OCI-LY3 (cell line): ENCODE measurements around the gene FANCC.

ENCODE experiments used
- H2AFZ ChIP-seq: fragments of 200-600, 300-600 bp; shearing (Covaris generic); 2 replicates; pipeline ENCODE4 v1.6.0; 2014; ENCODE audit warnings: antibody characterized with exemption, low read depth, low read length
- H3K27ac ChIP-seq: fragments of 200-600, 300-600 bp; sonication (generic); 2 replicates; pipeline ENCODE4 v1.5.1; 2014; ENCODE audit warnings: mild to moderate bottlenecking, low read length, moderate library complexity, mixed read lengths
- H3K27me3 ChIP-seq: fragments of 200-600, 300-600 bp; sonication (generic); 2 replicates; pipeline ENCODE4 v1.6.1; 2014; ENCODE audit warnings: low read depth, low read length, mixed read lengths
- H3K36me3 ChIP-seq: fragments of 200-600, 300-600 bp; sonication (generic); replicated peaks from 2 replicates; pipeline ENCODE3; 2014; ENCODE audit warnings: low read depth, low read length, mixed read lengths
- H3K4me1 ChIP-seq: fragments of 300-600, 200-600 bp; sonication (generic); 2 replicates; pipeline ENCODE4 v1.6.1; 2014; ENCODE audit warnings: low read length, mixed read lengths
- H3K4me2 ChIP-seq: fragments of 200-600, 300-600 bp; sonication (generic); 2 replicates; pipeline ENCODE4 v1.6.1; 2014; ENCODE audit warnings: low read length, mixed read lengths
- H3K4me3 ChIP-seq: fragments of 300-600, 200-600 bp; sonication (generic); 2 replicates; pipeline ENCODE4 v1.5.1; 2014; ENCODE audit warnings: antibody characterized with exemption, mild to moderate bottlenecking, low read length, moderate library complexity
- H3K79me2 ChIP-seq: fragments of 300-600, 200-600 bp; shearing (Covaris generic); 2 replicates; pipeline ENCODE4 v1.6.1; 2014; ENCODE audit warnings: mild to moderate bottlenecking, low read length, mixed read lengths
- H3K9ac ChIP-seq: fragments of 300-600, 200-600 bp; shearing (Covaris generic); 2 replicates; pipeline ENCODE4 v1.6.0; 2014; ENCODE audit warnings: mild to moderate bottlenecking, low read length, moderate library complexity
- H3K9me3 ChIP-seq: fragments of 200-600, 300-600 bp; shearing (Covaris generic); 2 replicates; pipeline ENCODE4 v1.6.1; 2014; ENCODE audit warnings: low read length, mixed read lengths; ENCODE audit not compliant: insufficient read depth
- H4K20me1 ChIP-seq: fragments of 200-600, 300-600 bp; sonication (generic); 2 replicates; pipeline ENCODE4 v1.6.1; 2016; ENCODE audit warnings: low read length, mixed read lengths; ENCODE audit not compliant: insufficient read depth
- CTCF ChIP-seq: fragments of 200-600, 300-600 bp; sonication (generic); IDR thresholded peaks from 2 replicates; pipeline ENCODE4 v1.5.1; 2014; ENCODE audit warnings: antibody characterized with exemption, low read length, low read depth
- EZH2phosphoT487 ChIP-seq: fragments of 200-600 bp; shearing (Covaris generic); IDR thresholded peaks from 2 replicates; pipeline ENCODE4 v1.6.1; 2018; ENCODE audit warnings: antibody characterized with exemption, mixed run types, low read depth

FANCC gene

GRCh38 chr9:95317119-95317892 is at the start of gene FANCC:
FANCC (minus strand) TSS chr9:95317709; CDS start chr9:95249291, 68,418 bp downstream.
- Histone ChIP-seq H3K4me1 (peaks cover 8% of the 10 kb centered on the region; the same call in 1 of the 2 replicates), H3K27ac (peak within 1 kb of the TSS; percentile 80), H3K4me3 (peak within 1 kb of the TSS; percentile 93), H3K79me2 (peaks cover 25% of the 10 kb centered on the region), H3K36me3 (no peaks in the 10 kb centered on the region), H3K9ac (peak within 1 kb of the TSS; percentile 93), H3K4me2 (peak within 1 kb of the TSS; percentile 74), H3K27me3 (no peaks in the 10 kb centered on the region), H3K9me3 (no peaks in the 10 kb centered on the region), H4K20me1 (0 out of 2 replicates have a peak, but pooled peaks cover 3% of the 10 kb centered on the region), H2AFZ (peak within 1 kb of the TSS; percentile 98)
- TF ChIP-seq EZH2phosphoT487 (no peak), CTCF (no peak)

- TF ChIP-seq EZH2phosphoT487 = no peak
- TF ChIP-seq CTCF = no peak
- no peaks in the 10 kb centered on the region for H3K36me3 ChIP-seq
- no peaks in the 10 kb centered on the region for H3K9me3 ChIP-seq
- no peaks in the 10 kb centered on the region for H3K79me2 ChIP-seq
- no peak overlapping the region for H3K9ac ChIP-seq
- H3K27me3 ChIP-seq = peaks cover 16% of the 10 kb centered on the region
- H3K4me2 ChIP-seq = no peak overlapping the region
- H3K4me1 ChIP-seq = no peaks in the 10 kb centered on the region
- H4K20me1 ChIP-seq = no peaks in the 10 kb centered on the region
- no peak overlapping the region for H2AFZ ChIP-seq
- no peak overlapping the region for H3K4me3 ChIP-seq
- no peak overlapping the region for H3K27ac ChIP-seq
Observed at GRCh38 chr9:95366731-95367325, 49.3 kb upstream of the FANCC start.

- Histone ChIP-seq H3K27ac (no peak overlapping the region), H3K4me3 (no peak overlapping the region), H3K27me3 (peaks cover 16% of the 10 kb centered on the region), H3K79me2 (no peaks in the 10 kb centered on the region), H3K4me2 (no peak overlapping the region), H2AFZ (no peak overlapping the region), H3K4me1 (no peaks in the 10 kb centered on the region), H3K36me3 (no peaks in the 10 kb centered on the region), H3K9me3 (no peaks in the 10 kb centered on the region), H4K20me1 (no peaks in the 10 kb centered on the region), H3K9ac (no peak overlapping the region)
- TF ChIP-seq CTCF (no peak), EZH2phosphoT487 (no peak)
Observed at GRCh38 chr9:95365766-95366165, 48.3 kb upstream of the FANCC start.

- H4K20me1 ChIP-seq = no peaks in the 10 kb centered on the region
- H3K9ac ChIP-seq = no peak overlapping the region
- H3K4me3 ChIP-seq = no peak overlapping the region
- no peaks in the 10 kb centered on the region for H3K9me3 ChIP-seq
- H2AFZ ChIP-seq = no peak overlapping the region
- no peak overlapping the region for H3K27ac ChIP-seq
- H3K36me3 ChIP-seq = no peaks in the 10 kb centered on the region
- H3K4me2 ChIP-seq = no peak overlapping the region
- peaks cover 10% of the 10 kb centered on the region for H3K27me3 ChIP-seq
- no peaks in the 10 kb centered on the region for H3K4me1 ChIP-seq
- no peak for TF ChIP-seq EZH2phosphoT487
- no peak for TF ChIP-seq CTCF
- no peaks in the 10 kb centered on the region for H3K79me2 ChIP-seq
Observed at GRCh38 chr9:95363051-95363841, 45.7 kb upstream of the FANCC start.
